ELR (cell line): ENCODE results near the gene G6PC2.
"Not testable (repeated sequence)": the region's sequence is repeated elsewhere in the genome, so short reads cannot be mapped to it uniquely, and the experiment has no call there.

ENCODE experiments used
- DNase-seq: peaks from one replicate; pipeline ENCODE4 v3.0.0-alpha.2; 2015; ENCODE audit warnings: low read depth

G6PC2 gene, protein sequence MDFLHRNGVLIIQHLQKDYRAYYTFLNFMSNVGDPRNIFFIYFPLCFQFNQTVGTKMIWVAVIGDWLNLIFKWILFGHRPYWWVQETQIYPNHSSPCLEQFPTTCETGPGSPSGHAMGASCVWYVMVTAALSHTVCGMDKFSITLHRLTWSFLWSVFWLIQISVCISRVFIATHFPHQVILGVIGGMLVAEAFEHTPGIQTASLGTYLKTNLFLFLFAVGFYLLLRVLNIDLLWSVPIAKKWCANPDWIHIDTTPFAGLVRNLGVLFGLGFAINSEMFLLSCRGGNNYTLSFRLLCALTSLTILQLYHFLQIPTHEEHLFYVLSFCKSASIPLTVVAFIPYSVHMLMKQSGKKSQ

DNA sequence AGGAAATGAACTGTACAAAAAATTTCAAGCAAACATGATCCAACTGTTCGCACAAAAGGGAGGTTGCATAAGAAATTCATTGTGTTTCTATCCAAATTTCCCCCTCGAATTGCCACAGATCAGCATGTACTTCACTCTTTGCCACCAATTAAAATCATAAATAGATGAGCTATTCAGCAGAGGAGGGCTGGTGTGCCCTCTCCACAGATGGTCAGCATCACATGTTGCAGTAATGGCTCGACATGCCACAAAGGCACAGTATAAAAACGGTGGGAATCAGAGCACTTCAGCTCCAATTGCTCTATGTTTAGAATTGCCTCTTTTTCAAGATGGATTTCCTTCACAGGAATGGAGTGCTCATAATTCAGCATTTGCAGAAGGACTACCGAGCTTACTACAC lies at the start of gene G6PC2:
TSS of gene G6PC2 (plus strand) at position 289 of the 400 bp plus-strand sequence. CDS start at position 330, 41 bp downstream.
- DNase-seq, result no peak

DNA sequence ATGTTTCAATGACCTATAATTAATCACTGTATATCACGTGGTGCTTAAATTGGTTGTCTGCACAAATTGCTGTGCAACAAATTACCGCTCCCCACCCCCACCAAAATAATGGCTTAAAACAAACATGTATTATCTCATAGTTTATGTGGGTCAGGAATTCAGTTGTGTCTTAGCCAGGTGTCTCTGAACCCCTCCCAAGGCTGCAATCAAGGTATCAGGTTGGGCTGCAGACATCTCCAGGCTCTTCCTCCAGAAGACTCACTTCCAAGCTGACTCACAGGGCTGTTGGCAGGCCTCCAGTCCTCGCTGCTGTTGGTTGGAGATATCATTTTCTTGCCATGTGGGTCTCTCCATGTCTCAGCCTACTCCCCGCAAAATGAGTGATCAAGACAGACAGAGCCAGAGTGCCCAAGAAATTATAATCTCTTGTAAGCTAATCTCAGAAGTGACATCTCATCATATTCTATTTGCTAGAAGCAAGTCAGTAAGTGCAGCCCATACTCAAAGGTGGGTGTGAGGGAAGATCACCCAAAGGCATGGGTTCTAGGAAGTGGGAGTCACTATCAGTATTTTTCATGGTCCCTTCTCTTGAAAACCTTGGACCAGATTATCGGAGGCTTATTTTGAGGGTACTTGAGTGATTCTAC lies 49.3 kb upstream of the G6PC2 start:
- peak; percentile 80 for DNase-seq

DNA sequence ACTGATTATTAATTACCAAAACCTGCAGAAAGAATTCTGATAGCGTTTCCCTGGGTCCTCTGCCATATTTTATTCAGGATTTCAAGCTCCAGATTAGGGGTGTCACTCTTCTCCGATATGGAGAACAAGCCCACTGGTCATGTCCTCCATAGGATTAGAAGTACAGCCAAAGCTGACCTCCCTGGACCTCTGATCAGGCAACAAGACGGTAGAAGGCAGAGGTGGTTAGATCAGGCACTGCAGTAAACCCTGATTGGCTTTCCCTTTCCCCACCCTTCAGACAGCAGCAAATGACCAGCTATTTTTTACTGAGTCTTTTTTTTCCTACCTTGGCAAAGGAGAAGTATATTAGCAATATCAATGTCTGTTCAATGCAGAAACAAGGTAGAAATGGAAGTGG lies 48.6 kb upstream of the G6PC2 start:
- no peak for DNase-seq

DNA sequence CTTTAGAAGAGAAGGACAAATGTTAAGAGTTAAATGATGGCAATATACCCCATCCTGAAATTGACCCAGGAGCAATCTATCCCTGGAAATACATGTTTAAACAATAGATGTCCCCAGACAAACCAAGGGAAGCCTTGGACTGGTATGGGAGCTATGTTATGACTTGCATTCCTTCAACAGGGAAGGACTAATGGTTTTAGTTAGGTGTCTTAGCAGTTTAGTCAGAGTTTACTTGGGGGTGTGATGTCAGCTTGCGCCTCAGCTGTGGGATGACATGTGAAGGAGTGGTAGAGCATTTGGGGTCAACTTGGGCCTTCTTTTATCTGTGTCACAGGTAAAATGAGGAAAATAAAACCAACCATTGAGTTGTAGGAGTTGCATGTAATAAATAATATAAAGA lies 47.6 kb upstream of the G6PC2 start:
- DNase-seq, result no peak

DNA sequence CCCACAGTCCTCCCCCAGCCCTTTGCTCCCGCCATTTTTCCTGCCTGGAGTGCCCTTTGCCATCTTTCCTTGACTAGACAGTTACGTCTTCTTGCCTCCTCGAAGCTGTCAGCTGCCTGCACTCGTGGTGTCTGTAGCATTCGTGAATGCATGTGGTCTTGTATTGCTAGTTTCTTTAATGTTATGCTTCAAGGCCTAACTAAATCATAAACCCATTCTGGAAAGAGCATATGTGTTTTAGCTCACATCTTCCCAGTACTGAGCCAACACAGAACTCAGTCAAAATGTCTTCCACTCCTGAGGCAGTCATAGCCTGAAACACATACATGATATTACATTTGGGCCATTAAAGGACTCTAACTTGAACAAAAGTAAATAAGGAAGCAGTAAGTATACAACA lies 46.4 kb upstream of the G6PC2 start:
- DNase-seq, result no peak

DNA sequence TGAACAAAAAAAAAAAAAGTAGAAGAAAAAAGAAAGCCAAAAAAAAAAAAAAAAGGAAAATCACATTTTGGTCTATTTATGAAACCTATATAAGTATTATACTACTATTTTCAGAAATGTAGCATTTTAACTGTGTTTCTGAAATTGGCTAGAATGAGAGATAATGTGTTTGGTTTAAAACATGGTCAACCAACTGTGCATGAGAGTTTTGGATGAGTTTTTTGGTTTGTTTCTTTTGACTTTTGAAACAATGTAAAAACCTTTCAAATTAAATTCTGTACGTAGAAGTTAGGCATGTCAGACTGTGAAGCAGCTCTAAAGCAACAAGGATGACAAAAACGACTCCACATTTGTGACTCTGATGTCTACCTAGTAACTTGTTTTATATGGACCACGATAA lies 45.5 kb upstream of the G6PC2 start:
- no peak for DNase-seq

DNA sequence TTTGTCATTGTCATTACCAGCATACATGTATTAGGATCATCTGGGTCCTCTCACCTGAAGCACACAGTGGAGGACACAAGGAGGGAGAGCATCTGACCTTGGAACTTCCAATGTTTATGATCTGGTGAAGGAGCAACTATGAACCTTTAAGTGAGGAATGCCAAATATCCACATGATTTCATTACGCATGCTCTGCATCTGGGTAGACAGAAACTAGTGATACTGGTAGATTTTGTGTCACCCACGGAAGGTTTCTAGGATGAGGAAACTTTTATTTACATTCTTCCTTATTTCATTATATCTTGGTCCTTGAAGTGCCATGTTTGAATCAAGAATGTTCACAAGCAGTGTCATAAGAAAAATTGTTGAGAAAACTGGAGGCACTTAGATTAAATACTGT lies 42.9 kb upstream of the G6PC2 start:
- DNase-seq, result no peak

DNA sequence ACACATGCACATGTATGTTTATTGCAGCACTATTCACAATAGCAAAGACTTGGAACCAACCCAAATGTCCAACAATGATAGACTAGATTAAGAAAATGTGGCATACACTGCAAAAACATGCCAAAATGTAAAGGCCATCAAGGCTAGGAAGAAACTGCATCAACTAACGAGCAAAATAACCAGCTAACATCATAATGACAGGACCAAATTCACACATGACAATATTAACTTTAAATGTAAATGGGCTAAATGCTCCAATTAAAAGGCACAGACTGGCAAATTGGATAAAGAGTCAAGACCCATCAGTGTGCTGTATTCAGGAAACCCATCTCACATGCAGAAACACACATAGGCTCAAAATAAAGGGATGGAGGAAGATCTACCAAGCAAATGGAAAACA lies 33.9 kb upstream of the G6PC2 start:
- DNase-seq, result not testable (repeated sequence)

DNA sequence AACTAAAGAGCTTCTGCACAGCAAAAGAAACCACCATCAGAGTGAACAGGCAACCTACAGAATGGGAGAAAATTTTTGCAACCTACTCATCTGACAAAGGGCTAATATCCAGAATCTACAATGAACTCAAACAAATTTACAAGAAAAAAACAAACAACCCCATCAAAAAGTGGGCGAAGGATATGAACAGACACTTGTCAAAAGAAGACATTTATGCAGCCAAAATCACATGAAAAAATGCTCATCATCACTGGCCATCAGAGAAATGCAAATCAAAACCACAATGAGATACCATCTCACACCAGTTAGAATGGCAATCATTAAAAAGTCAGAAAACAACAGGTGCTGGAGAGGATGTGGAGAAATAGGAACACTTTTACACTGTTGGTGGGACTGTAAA lies 30.7 kb upstream of the G6PC2 start:
- not testable (repeated sequence) for DNase-seq

DNA sequence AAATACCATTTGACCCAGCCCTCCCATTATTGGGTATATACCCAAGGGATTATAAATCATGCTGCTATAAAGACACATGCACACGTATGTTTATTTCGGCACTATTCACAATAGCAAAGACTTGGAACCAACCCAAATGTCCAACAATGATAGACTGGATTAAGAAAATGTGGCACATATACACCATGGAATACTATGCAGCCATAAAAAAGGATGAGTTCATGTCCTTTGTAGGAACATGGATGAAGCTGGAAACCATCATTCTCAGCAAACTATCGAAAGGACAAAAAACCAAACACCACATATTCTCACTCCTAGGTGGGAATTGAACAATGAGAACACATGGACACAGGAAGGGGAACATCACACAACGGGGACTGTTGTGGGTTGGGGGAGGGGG lies 30.3 kb upstream of the G6PC2 start:
- not testable (repeated sequence) for DNase-seq

DNA sequence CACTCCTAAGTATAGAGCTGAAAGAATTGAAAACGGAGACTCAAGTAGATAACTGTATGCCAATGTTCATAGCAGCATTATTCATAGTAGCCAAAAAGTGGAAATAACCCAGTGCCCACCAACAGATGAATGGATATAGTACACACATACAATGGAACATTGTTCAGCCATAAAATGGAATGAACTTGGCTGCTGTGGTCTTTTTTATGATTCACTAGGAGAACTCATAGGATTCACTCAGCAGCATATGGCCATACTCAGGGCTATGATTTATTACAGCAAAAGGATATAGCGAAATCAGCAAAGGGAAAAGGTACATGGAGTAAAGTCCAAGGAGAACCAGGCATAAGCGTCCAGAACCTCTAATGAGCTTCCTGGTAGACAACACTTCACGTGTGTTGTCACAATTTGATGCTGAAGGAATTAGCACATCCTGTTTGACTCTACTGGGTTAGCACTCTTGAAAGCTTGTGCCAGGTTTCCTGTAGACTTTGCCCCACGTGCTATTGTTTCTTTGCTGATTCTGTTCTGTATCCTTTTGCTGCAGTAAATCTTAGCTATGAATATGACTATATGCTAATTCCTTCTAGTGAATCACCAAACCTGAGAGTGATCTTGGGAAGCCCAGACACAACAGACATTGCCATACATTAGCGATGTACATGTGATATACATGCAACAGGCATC lies 26.6 kb upstream of the G6PC2 start:
- DNase-seq, result no peak

DNA sequence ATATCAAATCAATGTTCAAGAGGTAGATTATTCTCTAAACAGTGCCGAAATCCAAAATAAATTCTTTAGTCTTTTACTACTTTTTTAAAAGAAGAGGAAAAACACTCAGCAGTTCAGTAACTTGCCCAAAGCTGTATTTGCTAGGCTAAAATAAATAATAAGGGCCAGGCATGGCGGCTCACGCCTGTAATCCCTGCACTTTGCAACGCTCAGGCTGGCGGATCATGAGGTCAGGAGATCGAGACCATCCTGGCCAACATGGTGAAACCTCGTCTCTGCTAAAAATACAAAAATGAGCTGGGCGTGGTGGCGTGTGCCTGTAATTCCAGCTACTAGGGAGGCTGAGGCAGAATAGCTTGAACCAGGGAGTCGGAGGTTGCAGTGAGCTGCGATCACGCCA lies 18.9 kb upstream of the G6PC2 start:
- not testable (repeated sequence) for DNase-seq

DNA sequence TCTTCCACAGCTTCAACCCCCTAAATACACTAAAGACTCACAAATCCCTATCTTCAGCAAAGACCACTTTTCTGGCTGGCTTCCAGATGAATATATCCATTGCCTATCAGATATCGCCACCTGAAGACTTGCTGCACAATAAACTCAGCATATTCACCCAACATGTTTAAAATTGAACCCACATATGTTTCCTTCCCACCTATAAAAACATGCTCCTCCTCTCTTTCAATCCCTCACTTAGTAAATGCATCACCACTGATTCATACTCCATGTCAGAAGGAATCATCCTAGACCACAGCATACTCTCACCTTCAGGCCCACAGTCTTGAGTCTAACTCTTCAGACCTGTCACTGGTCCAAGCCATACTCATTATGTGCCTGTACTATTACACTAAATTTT lies 16.1 kb upstream of the G6PC2 start:
- DNase-seq, result peak; percentile 82

DNA sequence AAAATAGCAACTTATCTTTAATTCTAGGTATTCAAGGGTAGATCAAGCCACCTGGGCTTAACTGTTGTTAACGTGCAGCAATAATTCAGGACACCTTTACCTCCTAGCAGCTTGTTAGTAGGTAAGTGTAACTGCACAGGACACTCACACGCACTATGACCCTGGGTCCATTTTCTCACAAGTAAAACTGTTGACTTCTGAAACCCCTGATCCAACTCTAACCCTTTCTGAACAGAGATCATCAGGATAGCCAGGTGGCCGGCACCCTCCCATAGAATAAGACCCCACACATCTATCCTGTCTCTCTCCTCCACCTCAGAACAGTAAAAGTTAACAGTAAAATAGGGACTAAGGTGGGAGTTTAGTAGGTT lies 11.5 kb upstream of the G6PC2 start:
- peak; percentile 21 for DNase-seq

DNA sequence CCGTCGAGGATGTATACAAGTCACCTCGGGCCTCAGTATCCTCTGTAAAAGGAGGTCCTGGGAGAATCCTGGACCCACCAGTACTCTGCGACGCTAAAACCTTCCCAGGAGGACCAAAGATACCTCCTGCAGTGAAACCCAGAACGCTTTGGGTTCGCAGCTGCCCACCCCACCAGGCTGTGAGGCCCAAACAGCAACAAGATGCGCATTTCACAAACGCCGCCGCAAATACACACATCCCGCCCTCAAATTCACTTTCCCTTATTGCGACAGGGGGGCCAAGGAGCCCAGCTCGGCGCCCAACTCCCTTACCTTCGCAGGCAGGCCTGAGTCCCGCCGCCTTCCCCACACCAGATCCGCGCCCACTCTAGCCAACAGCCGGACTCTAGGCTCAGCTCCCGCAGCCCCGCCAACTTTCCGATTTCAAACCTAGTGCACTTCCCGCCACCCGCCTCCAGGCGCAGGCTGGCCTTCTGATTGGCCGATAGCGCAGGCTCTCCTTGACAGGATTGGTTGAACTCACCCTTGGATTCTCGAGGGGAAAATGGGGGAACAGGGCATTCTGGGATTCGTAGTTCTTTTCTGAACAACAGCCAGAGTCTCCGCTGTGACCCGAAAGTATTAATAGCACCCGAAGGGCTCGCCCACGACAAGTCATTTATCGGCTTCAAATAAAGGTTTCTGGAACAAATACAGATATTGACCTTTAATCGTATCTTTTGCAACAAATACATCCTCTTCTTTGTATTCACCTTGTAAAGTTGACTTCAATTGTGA lies 10.9 kb upstream of the G6PC2 start, which contains the start of gene SPC25:
TSS of gene SPC25 (minus strand) at position 425 of the 777 bp plus-strand sequence. CDS start 911 bp downstream, outside the sequence.
- DNase-seq, result peak; percentile 97

DNA sequence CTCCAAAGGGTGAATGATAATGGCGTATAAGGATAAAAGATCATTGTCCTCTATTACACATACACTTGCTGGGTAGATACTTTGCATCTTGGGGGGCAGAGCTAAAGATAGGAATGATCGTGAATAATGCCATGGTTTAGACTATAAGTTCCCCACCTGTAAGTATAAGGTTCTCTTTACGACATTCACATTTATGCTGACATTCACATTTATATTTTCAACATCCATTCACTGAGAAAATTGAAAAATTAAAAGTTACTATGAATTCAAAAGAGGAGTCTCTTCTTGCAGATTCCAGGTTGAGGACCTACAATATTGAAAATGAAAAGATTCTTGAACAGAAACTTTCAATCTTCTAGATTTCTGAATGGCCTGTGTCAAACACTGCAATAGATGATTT lies 8.8 kb upstream of the G6PC2 start:
- no peak for DNase-seq

DNA sequence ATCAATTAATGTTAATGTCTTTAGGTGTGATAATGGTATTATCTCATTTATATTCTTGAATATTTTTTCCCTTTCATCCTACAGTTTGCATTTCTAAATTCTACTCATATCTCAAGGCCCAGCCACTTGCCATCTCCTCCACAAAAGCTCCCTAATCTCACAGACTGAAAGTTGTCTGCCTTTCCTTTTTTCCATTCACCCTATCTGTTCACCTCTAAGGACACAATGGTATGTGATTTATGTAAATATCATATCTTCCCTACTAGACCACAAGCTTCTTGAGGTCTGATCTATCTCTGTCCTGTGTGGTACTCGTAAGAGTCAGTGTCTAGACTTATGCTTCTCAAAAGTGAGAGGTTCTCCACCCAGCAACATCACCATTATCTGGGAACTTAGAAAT lies 7.0 kb upstream of the G6PC2 start:
- DNase-seq, result no peak

DNA sequence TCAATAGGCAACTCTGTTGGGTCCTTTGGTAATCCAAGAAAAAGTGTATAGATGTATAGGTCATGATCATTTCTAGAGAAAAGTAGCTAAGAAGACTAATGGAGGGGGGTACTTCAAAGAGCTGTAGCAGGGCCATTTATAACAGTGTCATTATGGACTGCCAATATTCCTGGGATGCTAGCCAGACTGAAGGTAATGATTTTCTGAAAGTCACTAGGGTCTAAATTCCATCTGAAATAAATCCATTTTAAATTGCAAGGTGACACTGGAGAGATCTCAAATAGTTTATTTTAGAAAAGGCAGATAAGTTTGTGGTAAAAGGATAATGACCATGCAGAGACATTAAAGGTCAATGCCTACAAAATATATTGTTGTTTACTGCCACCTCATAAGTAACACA lies 6.4 kb upstream of the G6PC2 start:
- no peak for DNase-seq

DNA sequence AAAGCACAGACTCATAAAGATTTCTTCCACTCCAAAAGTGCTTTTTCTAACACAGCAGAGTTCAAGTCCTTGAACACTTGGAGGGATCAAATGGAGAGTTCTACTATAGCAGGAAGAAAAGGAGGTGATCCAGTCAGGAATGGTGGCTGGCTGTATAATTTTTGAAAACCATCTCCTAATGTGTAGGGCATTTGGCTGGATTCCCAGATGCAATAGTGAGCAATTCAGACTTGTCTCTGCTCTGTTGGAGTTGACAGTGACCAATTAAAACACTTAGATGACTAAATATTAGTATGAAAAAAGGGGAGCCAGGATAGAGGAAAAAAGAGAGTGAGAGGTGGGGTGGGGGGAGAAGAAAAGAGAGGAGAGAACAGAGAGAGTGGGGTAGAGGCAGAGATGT lies 5.3 kb upstream of the G6PC2 start:
- peak; percentile 32 for DNase-seq

DNA sequence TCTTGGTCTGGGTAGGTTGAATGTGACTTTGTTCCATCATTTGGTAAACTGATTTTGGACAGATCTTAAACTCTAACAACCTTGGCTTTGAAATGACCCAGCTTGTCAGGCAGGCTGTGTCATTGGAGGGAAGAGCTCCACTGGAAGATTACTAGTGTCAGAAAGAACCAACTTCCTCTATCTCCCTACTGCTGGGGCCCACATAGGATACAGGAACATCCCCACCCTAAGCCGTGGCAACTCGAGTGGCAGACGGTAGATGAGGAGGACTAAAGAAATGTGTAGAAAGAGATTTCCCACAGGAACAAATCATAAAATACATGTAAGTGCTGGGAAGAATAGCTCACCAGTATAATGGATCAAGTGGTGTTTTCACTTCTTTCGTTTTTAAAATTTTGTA lies 4.3 kb upstream of the G6PC2 start:
- no peak for DNase-seq

DNA sequence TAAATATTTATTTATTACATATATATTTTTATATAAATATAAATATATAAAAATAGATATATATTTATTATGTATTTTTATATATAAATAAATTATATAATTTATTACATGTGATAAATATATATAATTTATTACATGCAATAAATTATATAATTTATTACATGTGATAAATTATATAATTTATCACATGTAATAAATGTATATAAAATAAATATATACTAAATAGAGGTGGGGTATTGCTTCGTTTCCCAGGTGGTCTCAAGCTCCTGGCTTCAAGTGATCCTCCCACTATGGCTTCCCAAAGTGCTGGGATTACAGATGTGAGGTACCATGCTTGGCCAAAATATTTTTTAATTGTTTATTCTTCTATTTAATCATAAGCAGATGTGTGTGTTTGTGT lies 3.6 kb upstream of the G6PC2 start:
- no peak for DNase-seq

DNA sequence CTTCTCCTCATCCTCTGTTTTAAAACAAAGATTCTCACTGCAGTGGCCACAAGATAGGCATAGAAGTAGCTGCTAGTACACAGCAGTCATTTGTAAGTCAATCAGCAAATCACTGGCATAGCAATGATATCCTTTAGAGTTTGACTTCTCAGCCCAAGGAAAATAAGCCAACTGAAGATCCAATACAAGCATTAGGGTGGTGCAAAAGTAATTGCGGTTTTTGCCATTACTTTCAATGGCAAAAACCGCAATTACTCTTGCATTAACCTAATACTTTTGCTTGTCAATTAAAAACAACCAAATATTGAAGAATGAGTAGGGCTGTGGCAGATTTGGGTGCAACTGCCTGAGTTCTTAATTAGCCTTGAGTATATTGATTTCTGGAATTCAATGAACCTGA lies 2.8 kb downstream of the G6PC2 start:
- no peak for DNase-seq
